HG02759 (cell line): ENCODE results near the gene KISS1R.

Source experiments
- ATAC-seq: cut with Tn5 transposase; IDR thresholded peaks from one replicate; pipeline ENCODE4 v1.9.1; 2021; ENCODE audit warnings: mild to moderate bottlenecking, moderate library complexity; ENCODE audit not compliant: unreplicated experiment

KISS1R gene

GRCh38 chr19:919199-920050 is 2.3 kb downstream of the KISS1R start:
- ATAC-seq, result no peak

GRCh38 chr19:920051-920864 is 3.1 kb downstream of the KISS1R start:
- ATAC-seq, result no peak

- no peak for ATAC-seq
Measured at GRCh38 chr19:924553-925086, 7.5 kb downstream of the KISS1R start.

- peak; percentile 44 for ATAC-seq
Measured at GRCh38 chr19:925087-925525, 8.0 kb downstream of the KISS1R start.

GRCh38 chr19:925526-926322 is 8.6 kb downstream of the KISS1R start, which contains the start of gene ARID3A:
ARID3A (plus strand) TSS chr19:926035; CDS start chr19:929529, 3,494 bp downstream.
- ATAC-seq, result peak; percentile 65

GRCh38 chr19:926323-926588 is 9.1 kb downstream of the KISS1R start:
- ATAC-seq, result no peak

GRCh38 chr19:926589-927350 is 9.6 kb downstream of the KISS1R start:
- no peak for ATAC-seq

GRCh38 chr19:927351-927779 is 10.2 kb downstream of the KISS1R start:
- ATAC-seq, result no peak

GRCh38 chr19:927780-928401 is 10.8 kb downstream of the KISS1R start:
- ATAC-seq, result no peak

- no peak for ATAC-seq
Measured at GRCh38 chr19:928471-929202, 11.5 kb downstream of the KISS1R start.

GRCh38 chr19:929203-929890 is 12.2 kb downstream of the KISS1R start:
- ATAC-seq, result no peak

- no peak for ATAC-seq
Measured at GRCh38 chr19:929891-930258, 12.7 kb downstream of the KISS1R start.

GRCh38 chr19:931860-932647 is 14.9 kb downstream of the KISS1R start:
- no peak for ATAC-seq

- ATAC-seq, result no peak
Measured at GRCh38 chr19:932648-933552, 15.8 kb downstream of the KISS1R start.

GRCh38 chr19:933553-933882 is 16.4 kb downstream of the KISS1R start:
- no peak for ATAC-seq

- ATAC-seq, result no peak
Measured at GRCh38 chr19:934197-934840, 17.2 kb downstream of the KISS1R start.
